Glutamatergic neuron (in vitro differentiated cells): ENCODE measurements around the gene CDC42BPB. TPM values are rescaled to one million over a fixed set of nuclear protein-coding genes. Genes with fewer than 3 reads are reported as not detected.

Experiments used
- DNase-seq: peaks from one replicate; pipeline ENCODE4 v3.0.0; 2022
- H3K27ac Mint-ChIP-seq: one replicate; pipeline ENCODE4 v1.8.0; 2020; ENCODE audit warnings: mild to moderate bottlenecking, mixed read lengths, inconsistent platforms; ENCODE audit not compliant: unreplicated experiment
- H3K27me3 Mint-ChIP-seq: one replicate; pipeline ENCODE4 v1.8.0; 2020; ENCODE audit warnings: mild to moderate bottlenecking, moderate library complexity, mixed read lengths, inconsistent platforms; ENCODE audit not compliant: unreplicated experiment
- H3K36me3 Mint-ChIP-seq: one replicate; pipeline ENCODE4 v1.8.0; 2020; ENCODE audit warnings: mild to moderate bottlenecking, mixed read lengths, inconsistent platforms; ENCODE audit not compliant: unreplicated experiment
- H3K4me1 Mint-ChIP-seq: one replicate; pipeline ENCODE4 v1.8.0; 2020; ENCODE audit warnings: mild to moderate bottlenecking, low read depth, mixed read lengths, inconsistent platforms; ENCODE audit not compliant: unreplicated experiment
- H3K4me3 Mint-ChIP-seq: one replicate; pipeline ENCODE4 v1.8.0; 2020; ENCODE audit warnings: mild to moderate bottlenecking, mixed read lengths, inconsistent platforms; ENCODE audit not compliant: unreplicated experiment
- H3K9me3 Mint-ChIP-seq: one replicate; pipeline ENCODE4 v1.8.0; 2020; ENCODE audit warnings: mild to moderate bottlenecking, moderate library complexity, mixed read lengths, inconsistent platforms; ENCODE audit not compliant: unreplicated experiment
- total RNA-seq: library from RNA; stranded (reverse); fragmentation: NEBNext Ultra II Directional; extraction: Animal tissue kit (Norgen Biotek cat#: 25700); gene quantifications from one replicate; pipeline ENCODE4 v1.2.1, GENCODE V29; 2021; ENCODE audit not compliant: unreplicated experiment
- TF ChIP-seq, protein P1 (sequence below): fragments of 200-600 bp; sonication (generic); IDR thresholded peaks from one replicate; pipeline ENCODE4 v1.5.0; 2021; ENCODE audit not compliant: partially characterized antibody, unreplicated experiment

Gene CDC42BPB
- total RNA-seq, 1 donor from 2014 or later: 125 TPM

GRCh38 chr14:102900631-102901571 is 156.4 kb downstream of the CDC42BPB start:
- peaks cover 19% of the 10 kb centered on the region for H3K4me1 Mint-ChIP-seq
- no peak overlapping the region for H3K4me3 Mint-ChIP-seq
- H3K9me3 Mint-ChIP-seq: peaks cover 5% of the 10 kb centered on the region
- TF ChIP-seq, protein P1, sequence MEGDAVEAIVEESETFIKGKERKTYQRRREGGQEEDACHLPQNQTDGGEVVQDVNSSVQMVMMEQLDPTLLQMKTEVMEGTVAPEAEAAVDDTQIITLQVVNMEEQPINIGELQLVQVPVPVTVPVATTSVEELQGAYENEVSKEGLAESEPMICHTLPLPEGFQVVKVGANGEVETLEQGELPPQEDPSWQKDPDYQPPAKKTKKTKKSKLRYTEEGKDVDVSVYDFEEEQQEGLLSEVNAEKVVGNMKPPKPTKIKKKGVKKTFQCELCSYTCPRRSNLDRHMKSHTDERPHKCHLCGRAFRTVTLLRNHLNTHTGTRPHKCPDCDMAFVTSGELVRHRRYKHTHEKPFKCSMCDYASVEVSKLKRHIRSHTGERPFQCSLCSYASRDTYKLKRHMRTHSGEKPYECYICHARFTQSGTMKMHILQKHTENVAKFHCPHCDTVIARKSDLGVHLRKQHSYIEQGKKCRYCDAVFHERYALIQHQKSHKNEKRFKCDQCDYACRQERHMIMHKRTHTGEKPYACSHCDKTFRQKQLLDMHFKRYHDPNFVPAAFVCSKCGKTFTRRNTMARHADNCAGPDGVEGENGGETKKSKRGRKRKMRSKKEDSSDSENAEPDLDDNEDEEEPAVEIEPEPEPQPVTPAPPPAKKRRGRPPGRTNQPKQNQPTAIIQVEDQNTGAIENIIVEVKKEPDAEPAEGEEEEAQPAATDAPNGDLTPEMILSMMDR: no peak
- no peak for DNase-seq
- H3K27me3 Mint-ChIP-seq: peaks cover 3% of the 10 kb centered on the region
- H3K27ac Mint-ChIP-seq: peak overlapping the region; percentile 17
- peaks cover 9% of the 10 kb centered on the region for H3K36me3 Mint-ChIP-seq

- H3K4me1 Mint-ChIP-seq: peaks cover 19% of the 10 kb centered on the region
- H3K27ac Mint-ChIP-seq: no peak overlapping the region
- H3K9me3 Mint-ChIP-seq: peaks cover 5% of the 10 kb centered on the region
- TF ChIP-seq, protein P1: no peak
- DNase-seq: no peak
- H3K36me3 Mint-ChIP-seq: no peaks in the 10 kb centered on the region
- H3K27me3 Mint-ChIP-seq: peaks cover 3% of the 10 kb centered on the region
- no peak overlapping the region for H3K4me3 Mint-ChIP-seq
Observed at GRCh38 chr14:102899516-102899900, 157.8 kb downstream of the CDC42BPB start.

DNA sequence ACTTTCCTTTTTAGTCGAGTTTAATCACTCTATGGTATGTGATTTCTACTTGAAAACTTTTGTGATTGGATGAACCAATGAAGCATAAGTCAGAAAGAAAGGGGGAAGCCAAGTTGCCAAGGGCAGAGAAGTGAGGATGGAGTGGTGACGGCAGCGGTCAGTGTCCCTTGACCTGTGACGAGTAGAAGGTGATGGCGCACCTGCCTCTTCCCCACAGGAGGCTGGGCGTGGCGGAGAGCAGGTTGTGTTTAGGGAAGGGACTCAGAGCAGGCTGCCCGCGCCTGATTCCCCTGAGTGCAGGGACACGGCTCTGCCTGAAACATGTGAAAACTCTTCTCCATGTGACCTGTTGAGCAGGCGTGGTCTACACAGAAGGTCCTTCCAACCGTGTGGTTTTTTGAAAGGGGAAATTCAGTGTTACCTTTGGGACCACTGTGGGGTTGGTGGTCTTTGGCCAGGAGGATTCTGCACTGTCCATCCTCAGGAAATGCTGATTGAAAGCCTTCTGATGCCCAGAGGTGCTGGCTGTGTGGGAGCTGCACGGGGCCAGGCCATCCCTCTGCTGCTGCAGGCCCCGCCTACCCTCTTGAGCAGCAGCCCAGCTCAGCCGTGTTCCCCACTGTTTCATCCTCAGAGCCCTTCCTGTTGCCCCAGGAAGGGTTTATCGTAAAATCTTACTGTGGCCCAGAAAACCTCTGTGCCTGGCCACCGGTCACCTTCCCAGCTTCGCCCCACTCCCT is 158.4 kb downstream of the CDC42BPB start:
- Mint-ChIP-seq H3K36me3 (no peaks in the 10 kb centered on the region), H3K27ac (no peak overlapping the region), H3K4me3 (peak overlapping the region; percentile 44), H3K9me3 (peaks cover 5% of the 10 kb centered on the region), H3K4me1 (peaks cover 19% of the 10 kb centered on the region), H3K27me3 (peaks cover 3% of the 10 kb centered on the region)
- TF ChIP-seq, protein P1: no peak
- no peak for DNase-seq

DNA sequence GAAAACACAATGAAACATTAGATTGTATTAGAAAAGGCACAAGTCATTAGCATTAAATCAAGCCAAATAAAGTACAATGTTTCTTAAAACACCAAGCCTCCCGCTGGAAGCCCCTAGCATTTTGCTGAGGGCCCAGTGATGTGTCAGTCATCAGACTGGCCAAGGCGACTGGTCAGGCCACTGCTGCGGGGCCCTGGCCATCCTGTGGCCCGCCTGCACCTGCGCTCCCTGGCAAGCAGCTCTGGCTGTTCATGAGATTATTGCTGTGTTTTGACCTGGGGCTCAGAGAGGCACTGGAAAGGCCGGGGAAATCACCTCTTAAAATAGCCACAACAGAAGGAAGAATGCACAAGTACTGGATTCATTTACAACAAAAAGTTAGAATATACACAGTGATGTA is 159.1 kb downstream of the CDC42BPB start:
- Mint-ChIP-seq H3K9me3 (peaks cover 5% of the 10 kb centered on the region), H3K4me3 (no peak overlapping the region), H3K4me1 (peaks cover 20% of the 10 kb centered on the region), H3K36me3 (no peaks in the 10 kb centered on the region), H3K27ac (no peak overlapping the region), H3K27me3 (peaks cover 3% of the 10 kb centered on the region)
- no peak for DNase-seq
- TF ChIP-seq, protein P1: no peak
